DND-41 (cell line): ENCODE results near the gene LY86.

Experiments used
- EZH2 ChIP-seq: IDR thresholded peaks from 3 replicates; pipeline ENCODE4 v1.6.1; 2012; ENCODE audit warnings: borderline replicate concordance, low read depth, mild to moderate bottlenecking, moderate library complexity, low read length, inconsistent platforms; ENCODE audit not compliant: severe bottlenecking
- TF ChIP-seq, protein P1 (sequence below): IDR thresholded peaks from 2 replicates; pipeline ENCODE4 v1.5.1; 2012; ENCODE audit warnings: borderline replicate concordance, low read length, moderate library complexity, mild to moderate bottlenecking; ENCODE audit not compliant: poor library complexity, severe bottlenecking; ENCODE audit errors: extremely low read depth

DNA sequence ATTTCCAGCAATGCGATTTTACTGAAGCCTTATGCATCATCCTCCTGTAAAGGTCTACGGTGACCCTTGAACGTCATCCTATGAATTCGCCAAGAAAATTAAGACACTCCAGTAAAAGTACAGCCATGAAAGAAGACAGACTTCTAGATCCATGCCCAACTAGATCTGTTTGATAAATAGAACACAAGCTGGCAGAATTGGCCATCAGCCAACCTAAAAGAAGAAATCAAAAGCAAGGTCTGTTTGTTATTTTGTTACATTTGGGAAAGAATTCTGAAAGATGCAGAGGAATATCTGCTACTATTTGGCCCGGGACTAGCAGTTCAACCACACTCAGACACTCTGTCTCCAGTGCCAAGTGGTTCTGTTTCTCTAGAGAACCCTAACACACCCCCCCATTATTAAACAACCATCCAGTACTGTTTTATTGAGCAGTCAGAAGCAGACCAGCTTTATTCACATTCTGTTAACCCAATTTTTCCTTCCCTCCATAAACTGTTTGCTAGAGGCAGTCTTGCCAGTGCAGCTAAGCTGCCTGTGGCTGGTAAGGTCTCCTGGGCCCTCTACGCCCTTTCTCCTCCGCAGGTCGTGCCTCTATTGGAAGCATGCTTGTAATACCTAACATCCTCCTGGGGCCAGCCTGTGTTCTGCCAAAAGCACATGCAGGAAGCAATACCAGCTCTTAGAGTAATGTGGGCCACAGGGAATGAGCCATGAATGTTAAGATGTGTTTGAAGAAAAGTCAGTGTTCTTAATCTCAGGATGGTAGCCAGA is 30.7 kb downstream of the LY86 start:
- TF ChIP-seq, protein P1, sequence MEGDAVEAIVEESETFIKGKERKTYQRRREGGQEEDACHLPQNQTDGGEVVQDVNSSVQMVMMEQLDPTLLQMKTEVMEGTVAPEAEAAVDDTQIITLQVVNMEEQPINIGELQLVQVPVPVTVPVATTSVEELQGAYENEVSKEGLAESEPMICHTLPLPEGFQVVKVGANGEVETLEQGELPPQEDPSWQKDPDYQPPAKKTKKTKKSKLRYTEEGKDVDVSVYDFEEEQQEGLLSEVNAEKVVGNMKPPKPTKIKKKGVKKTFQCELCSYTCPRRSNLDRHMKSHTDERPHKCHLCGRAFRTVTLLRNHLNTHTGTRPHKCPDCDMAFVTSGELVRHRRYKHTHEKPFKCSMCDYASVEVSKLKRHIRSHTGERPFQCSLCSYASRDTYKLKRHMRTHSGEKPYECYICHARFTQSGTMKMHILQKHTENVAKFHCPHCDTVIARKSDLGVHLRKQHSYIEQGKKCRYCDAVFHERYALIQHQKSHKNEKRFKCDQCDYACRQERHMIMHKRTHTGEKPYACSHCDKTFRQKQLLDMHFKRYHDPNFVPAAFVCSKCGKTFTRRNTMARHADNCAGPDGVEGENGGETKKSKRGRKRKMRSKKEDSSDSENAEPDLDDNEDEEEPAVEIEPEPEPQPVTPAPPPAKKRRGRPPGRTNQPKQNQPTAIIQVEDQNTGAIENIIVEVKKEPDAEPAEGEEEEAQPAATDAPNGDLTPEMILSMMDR: no peak
- no peak for TF ChIP-seq EZH2
